OCI-LY7 (cell line): ENCODE results near the gene INTS3. TPM values are rescaled to one million over a fixed set of nuclear protein-coding genes. Genes with fewer than 3 reads are reported as not detected.

Source experiments
- BruUV-seq: library from RNA; stranded (reverse); fragments of 400-500 nt; replicated peaks from 2 replicates; lab custom pipeline; 2021; lab: Mats Ljungman, UMichigan
- CTCF ChIA-PET: fragments of 300-600 bp; sonication (Branson Sonifier 250); formaldehyde crosslinking; loops from one replicate; lab custom pipeline; 2022; ENCODE audit warnings: antibody characterized with exemption; ENCODE audit not compliant: unreplicated experiment; lab: Charles Lee
- POLR2A ChIA-PET: fragments of 300-600 bp; sonication (Branson Sonifier 250); formaldehyde crosslinking; loops from one replicate; lab custom pipeline; 2022; ENCODE audit warnings: antibody characterized with exemption; lab: Charles Lee
- DNase-seq: peaks from one replicate; pipeline ENCODE4 v3.0.0-alpha.2; 2015; ENCODE audit warnings: low spot score
- H2AFZ ChIP-seq: fragments of 200-600 bp; sonication (generic), shearing (Covaris generic); 2 replicates; pipeline ENCODE4 v1.6.1; 2014; ENCODE audit warnings: mild to moderate bottlenecking, antibody characterized with exemption, low read length, moderate library complexity
- H3K27ac ChIP-seq: fragments of 200-600 bp; sonication (generic); 2 replicates; pipeline ENCODE4 v1.5.1; 2014; ENCODE audit warnings: mixed run types, low read depth, mild to moderate bottlenecking, moderate library complexity, low read length, inconsistent platforms; ENCODE audit not compliant: poor library complexity, severe bottlenecking
- H3K36me3 ChIP-seq: fragments of 200-600 bp; sonication (generic); 2 replicates; pipeline ENCODE4 v1.6.1; 2014; ENCODE audit warnings: mild to moderate bottlenecking, antibody characterized with exemption, low read length, moderate library complexity, mixed read lengths; ENCODE audit not compliant: insufficient read depth
- H3K4me1 ChIP-seq: fragments of 200-600 bp; sonication (generic); 2 replicates; pipeline ENCODE4 v1.5.1; 2014; ENCODE audit warnings: mild to moderate bottlenecking, low read length; ENCODE audit not compliant: insufficient read depth, poor library complexity, severe bottlenecking
- H3K4me2 ChIP-seq: fragments of 200-600 bp; sonication (generic); 2 replicates; pipeline ENCODE4 v1.6.1; 2014; ENCODE audit warnings: mild to moderate bottlenecking, low read length
- H3K4me3 ChIP-seq: fragments of 200-600 bp; sonication (generic); 2 replicates; pipeline ENCODE4 v1.5.1; 2014; ENCODE audit warnings: mild to moderate bottlenecking, low read depth, low read length; ENCODE audit not compliant: poor library complexity, severe bottlenecking
- H3K79me2 ChIP-seq: fragments of 200-600 bp; sonication (generic); 2 replicates; pipeline ENCODE4 v1.6.1; 2016; ENCODE audit warnings: low read depth, mild to moderate bottlenecking, low read length, moderate library complexity, mixed read lengths; ENCODE audit not compliant: insufficient read depth
- H3K9me2 ChIP-seq: fragments of 200-600 bp; sonication (generic); 2 replicates; pipeline ENCODE4 v1.6.1; 2016; ENCODE audit warnings: mild to moderate bottlenecking, low read length, mixed read lengths; ENCODE audit not compliant: insufficient read depth
- H3K9me3 ChIP-seq: fragments of 200-600 bp; sonication (generic); 2 replicates; pipeline ENCODE4 v1.6.1; 2014; ENCODE audit warnings: mild to moderate bottlenecking, mixed run types, low read length, mixed read lengths
- H4K20me1 ChIP-seq: fragments of 200-600 bp; sonication (generic); 2 replicates; pipeline ENCODE4 v1.6.1; 2014; ENCODE audit warnings: mild to moderate bottlenecking, antibody characterized with exemption, low read length, moderate library complexity, mixed read lengths; ENCODE audit not compliant: insufficient read depth
- EZH2phosphoT487 ChIP-seq: fragments of 200-600 bp; sonication (generic); IDR thresholded peaks from 2 replicates; pipeline ENCODE4 v1.6.1; 2018; ENCODE audit warnings: low read depth, borderline replicate concordance, mild to moderate bottlenecking, mixed run types, antibody characterized with exemption, low read length, moderate library complexity, mixed read lengths
- intact Hi-C: fragments of 100-400 bp; cut with micrococcal nuclease; formaldehyde crosslinking; loops from one replicate; pipeline ENCODE4 v1.10.0; 2022; ENCODE audit not compliant: unreplicated experiment
- total RNA-seq, 2 experiments: library from RNA; depleted of rRNA in 1 of 2; stranded (reverse); fragments of >200 nt in 1 of 2; shearing (Covaris generic) in 1 of 2; gene quantifications; 2 replicates each; pipeline ENCODE4 v1.2.3, GENCODE V29; 2014 to 2022
- TF ChIP-seq, protein P1 (sequence below): fragments of 200-600 bp; sonication (generic); conservative IDR thresholded peaks from 2 replicates; pipeline ENCODE4 v1.5.1; 2014; ENCODE audit warnings: mild to moderate bottlenecking, antibody characterized with exemption, low read length, moderate library complexity, mixed read lengths

Gene INTS3
- total RNA-seq, 2 experiments from 2014 or later: 33.5 to 67.3 TPM

DNA sequence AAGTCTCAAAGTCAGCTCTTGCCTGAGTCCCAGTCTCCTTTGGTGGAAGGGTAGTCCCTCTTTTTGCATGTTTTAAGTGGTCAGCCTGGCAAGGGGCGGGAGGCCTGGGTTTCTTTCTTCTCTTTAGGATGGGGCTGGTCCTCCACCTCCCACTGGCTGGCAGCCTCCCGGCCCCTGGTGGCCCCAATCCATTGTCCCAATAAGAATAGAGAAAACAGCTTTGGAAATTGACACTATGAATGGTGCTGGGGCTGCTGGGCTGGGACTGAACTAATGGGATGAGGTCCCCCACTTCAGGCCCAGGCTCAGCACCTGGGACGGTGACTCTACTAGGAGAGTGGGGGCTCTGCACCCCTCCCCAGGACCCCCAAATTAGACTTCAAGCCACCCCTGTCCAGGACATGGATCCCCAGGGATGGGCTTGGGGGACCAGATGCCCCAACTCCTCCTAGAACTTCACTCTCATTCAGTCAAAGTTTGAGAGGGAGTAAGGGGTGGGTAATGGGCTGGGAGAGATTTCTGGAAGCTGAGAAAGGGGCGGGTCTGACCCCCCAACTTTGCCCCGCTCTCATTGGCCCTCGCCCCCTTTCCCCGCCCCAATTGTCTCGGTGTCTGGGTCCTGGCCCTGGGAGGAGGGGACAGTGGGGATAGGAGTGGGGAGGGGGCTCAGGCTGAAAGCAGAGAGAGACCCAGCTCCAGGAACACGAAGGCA lies 65.6 kb downstream of the INTS3 start:
- H2AFZ ChIP-seq: no peak overlapping the region
- H3K27ac ChIP-seq: no peak overlapping the region
- intact Hi-C loops: no loop called here
- TF ChIP-seq EZH2phosphoT487: no peak
- TF ChIP-seq, protein P1, sequence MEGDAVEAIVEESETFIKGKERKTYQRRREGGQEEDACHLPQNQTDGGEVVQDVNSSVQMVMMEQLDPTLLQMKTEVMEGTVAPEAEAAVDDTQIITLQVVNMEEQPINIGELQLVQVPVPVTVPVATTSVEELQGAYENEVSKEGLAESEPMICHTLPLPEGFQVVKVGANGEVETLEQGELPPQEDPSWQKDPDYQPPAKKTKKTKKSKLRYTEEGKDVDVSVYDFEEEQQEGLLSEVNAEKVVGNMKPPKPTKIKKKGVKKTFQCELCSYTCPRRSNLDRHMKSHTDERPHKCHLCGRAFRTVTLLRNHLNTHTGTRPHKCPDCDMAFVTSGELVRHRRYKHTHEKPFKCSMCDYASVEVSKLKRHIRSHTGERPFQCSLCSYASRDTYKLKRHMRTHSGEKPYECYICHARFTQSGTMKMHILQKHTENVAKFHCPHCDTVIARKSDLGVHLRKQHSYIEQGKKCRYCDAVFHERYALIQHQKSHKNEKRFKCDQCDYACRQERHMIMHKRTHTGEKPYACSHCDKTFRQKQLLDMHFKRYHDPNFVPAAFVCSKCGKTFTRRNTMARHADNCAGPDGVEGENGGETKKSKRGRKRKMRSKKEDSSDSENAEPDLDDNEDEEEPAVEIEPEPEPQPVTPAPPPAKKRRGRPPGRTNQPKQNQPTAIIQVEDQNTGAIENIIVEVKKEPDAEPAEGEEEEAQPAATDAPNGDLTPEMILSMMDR: no peak
- ChIA-PET CTCF (no interaction called here), POLR2A (interaction anchor here (0.5 kb wide), 1 partner anchor 12 kb away, joined by 3 read pairs; no protein-coding TSS in a partner anchor)
- H3K9me2 ChIP-seq: no peaks in the 10 kb centered on the region
- H3K9me3 ChIP-seq: no peaks in the 10 kb centered on the region
- BruUV-seq: no TSS peak
- no peaks in the 10 kb centered on the region for H3K79me2 ChIP-seq
- no peak overlapping the region for H3K4me3 ChIP-seq
- no peaks in the 10 kb centered on the region for H4K20me1 ChIP-seq
- H3K4me1 ChIP-seq: peaks cover 32% of the 10 kb centered on the region
- no peaks in the 10 kb centered on the region for H3K36me3 ChIP-seq
- H3K4me2 ChIP-seq: no peak overlapping the region
- no peak for DNase-seq

DNA sequence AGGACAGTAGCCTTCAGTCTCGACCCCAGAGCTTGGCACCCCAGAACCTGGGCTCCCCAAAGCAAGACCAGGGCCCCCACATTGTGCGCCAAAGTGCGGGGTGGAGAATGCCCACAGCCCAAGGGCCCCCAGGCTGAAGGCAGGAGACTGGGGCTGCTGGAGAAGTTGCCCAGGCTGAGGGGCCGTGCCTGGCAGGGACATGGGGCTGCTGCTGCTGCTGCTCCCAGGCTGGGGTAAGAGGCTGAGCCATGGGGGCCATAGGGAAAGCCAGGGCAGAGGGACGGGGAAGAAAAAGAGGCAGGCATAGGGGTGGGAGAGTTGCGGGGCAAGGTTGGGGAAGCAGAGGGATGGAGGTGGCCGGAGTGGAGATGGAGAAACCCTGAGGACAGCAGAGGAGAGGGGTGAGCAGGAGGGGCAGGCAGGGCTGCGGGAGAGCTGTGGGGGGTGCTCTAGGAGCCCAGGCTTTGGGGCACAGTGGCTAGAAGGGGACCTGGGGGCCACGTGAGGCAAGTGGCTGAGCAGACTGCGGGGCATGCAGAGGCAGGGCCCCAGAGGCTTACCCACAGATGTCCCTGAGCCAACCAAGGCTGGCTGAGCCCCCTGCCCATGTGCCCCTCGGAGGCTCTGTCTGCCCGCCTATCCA lies 66.2 kb downstream of the INTS3 start:
- Histone ChIP-seq H3K4me1 (peaks cover 32% of the 10 kb centered on the region), H3K36me3 (no peaks in the 10 kb centered on the region), H3K9me2 (no peaks in the 10 kb centered on the region), H3K4me2 (no peak overlapping the region), H3K4me3 (no peak overlapping the region), H3K27ac (no peak overlapping the region), H3K79me2 (no peaks in the 10 kb centered on the region), H3K9me3 (no peaks in the 10 kb centered on the region), H4K20me1 (no peaks in the 10 kb centered on the region), H2AFZ (no peak overlapping the region)
- no peak for DNase-seq
- TF ChIP-seq EZH2phosphoT487: no peak
- intact Hi-C loops: no loop called here
- POLR2A ChIA-PET: no interaction called here
- no TSS peak for BruUV-seq
- CTCF ChIA-PET: no interaction called here

DNA sequence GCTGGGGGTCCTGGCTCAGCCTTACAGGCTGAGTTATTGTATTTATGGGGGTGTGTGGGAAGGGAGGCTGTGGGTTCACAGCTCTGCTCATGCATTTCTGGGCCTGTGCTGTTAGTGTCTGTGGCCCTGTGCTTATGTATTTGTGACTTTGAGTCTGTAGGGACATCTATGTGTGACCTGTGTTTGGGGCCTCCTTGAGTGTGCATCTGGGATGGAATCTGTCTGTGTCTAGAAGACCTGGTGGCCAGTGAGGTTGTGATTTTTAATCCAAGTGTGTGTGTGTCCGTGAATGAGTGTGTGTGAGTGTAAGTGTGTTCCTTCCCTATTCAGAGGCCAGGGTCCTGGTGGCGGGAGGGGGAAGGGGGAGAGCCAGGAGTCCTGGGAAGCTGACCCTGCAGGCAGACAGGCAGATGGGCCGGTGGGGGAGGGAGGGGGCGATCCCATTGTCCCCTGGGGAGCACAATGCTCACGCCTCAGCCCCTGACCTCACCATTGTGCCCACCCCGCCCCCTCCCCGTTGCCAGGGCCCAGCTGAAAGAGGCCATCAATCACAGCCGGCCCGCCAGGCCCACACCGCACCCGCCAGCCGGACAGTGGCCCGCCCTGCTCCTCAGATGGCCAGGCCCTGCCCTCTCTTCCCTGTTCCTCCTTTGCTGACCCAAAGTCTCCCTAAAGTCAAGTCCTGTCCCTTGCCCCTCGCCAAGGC lies 66.9 kb downstream of the INTS3 start:
- no peaks in the 10 kb centered on the region for H4K20me1 ChIP-seq
- no peak overlapping the region for H3K4me2 ChIP-seq
- peaks cover 28% of the 10 kb centered on the region for H3K4me1 ChIP-seq
- DNase-seq: no peak
- no peak overlapping the region for H2AFZ ChIP-seq
- TF ChIP-seq EZH2phosphoT487: no peak
- TF ChIP-seq, protein P1: no peak
- no peak overlapping the region for H3K4me3 ChIP-seq
- H3K9me2 ChIP-seq: no peaks in the 10 kb centered on the region
- H3K79me2 ChIP-seq: no peaks in the 10 kb centered on the region
- BruUV-seq: no TSS peak
- CTCF ChIA-PET: no interaction called here
- H3K27ac ChIP-seq: no peak overlapping the region
- H3K36me3 ChIP-seq: no peaks in the 10 kb centered on the region
- intact Hi-C loops: no loop called here
- no peaks in the 10 kb centered on the region for H3K9me3 ChIP-seq
- POLR2A ChIA-PET: no interaction called here
